Neutrophil (primary cell): ENCODE measurements around the gene MAST1.

Experiments
- H3K27ac ChIP-seq: fragments of 200-600 bp; sonication (generic); 2 replicates; pipeline ENCODE4 v1.5.1; 2016; ENCODE audit warnings: mild to moderate bottlenecking, moderate library complexity
- H3K27me3 ChIP-seq: fragments of 200-600 bp; sonication (generic); 2 replicates; pipeline ENCODE4 v1.6.0; 2016; ENCODE audit warnings: mild to moderate bottlenecking
- H3K36me3 ChIP-seq: fragments of 200-600 bp; sonication (generic); 2 replicates; pipeline ENCODE4 v1.5.1; 2017
- H3K4me1 ChIP-seq, 2 experiments: fragments of 200-600 bp in 1 of 2; sonication (generic) in 1 of 2; 1 replicate in 1 of 2; 2 replicates in 1 of 2; pipeline versions ENCODE4 v1.5.1 to v1.6.1; 2013 to 2016; ENCODE audit warnings: low read depth in 1 of 2, low read length in 1 of 2, mild to moderate bottlenecking in 1 of 2, moderate library complexity in 1 of 2; ENCODE audit not compliant: control insufficient read depth in 1 of 2, insufficient read depth in 1 of 2
- H3K4me3 ChIP-seq, 2 experiments: fragments of 200-600 bp in 1 of 2; sonication (generic) in 1 of 2; 1 replicate in 1 of 2; 2 replicates in 1 of 2; pipeline ENCODE4 v1.5.1; 2013 to 2016; ENCODE audit warnings: low read depth in 1 of 2, low read length in 1 of 2, mild to moderate bottlenecking in 1 of 2, moderate library complexity in 1 of 2
- H3K9me3 ChIP-seq: fragments of 200-600 bp; sonication (generic); 2 replicates; pipeline ENCODE4 v1.5.1; 2016
- CTCF ChIP-seq: fragments of 200-600 bp; sonication (generic); IDR thresholded peaks from 2 replicates; pipeline ENCODE4 v1.5.1; 2016; ENCODE audit warnings: antibody characterized with exemption

MAST1 gene

GRCh38 chr19:12834976-12835757 lies 3.1 kb upstream of the MAST1 start:
- no peak for TF ChIP-seq CTCF
- Histone ChIP-seq H3K4me1 (peaks cover 0 to 10% of the 10 kb centered on the region in 2 experiments), H3K27ac (no peak overlapping the region), H3K4me3 (no peak overlapping the region), H3K36me3 (no peaks in the 10 kb centered on the region), H3K27me3 (peaks cover 100% of the 10 kb centered on the region), H3K9me3 (no peaks in the 10 kb centered on the region)

- Histone ChIP-seq H3K4me1 (peaks cover 6 to 18% of the 10 kb centered on the region in 2 experiments), H3K4me3 (no peak overlapping the region), H3K36me3 (no peaks in the 10 kb centered on the region), H3K27ac (no peak overlapping the region), H3K9me3 (no peaks in the 10 kb centered on the region), H3K27me3 (peaks cover 100% of the 10 kb centered on the region)
- TF ChIP-seq CTCF = no peak
Observed at GRCh38 chr19:12836529-12836863, 1.8 kb upstream of the MAST1 start.

- TF ChIP-seq CTCF = no peak
- H3K9me3 ChIP-seq = no peaks in the 10 kb centered on the region
- H3K27ac ChIP-seq = no peak overlapping the region
- H3K4me3 ChIP-seq = no peak overlapping the region
- H3K36me3 ChIP-seq = no peaks in the 10 kb centered on the region
- H3K4me1 ChIP-seq = peaks cover 6 to 18% of the 10 kb centered on the region in 2 experiments
- peaks cover 100% of the 10 kb centered on the region for H3K27me3 ChIP-seq
Observed at GRCh38 chr19:12837225-12837624, 1.1 kb upstream of the MAST1 start.

GRCh38 chr19:12838886-12839756 lies 806 bp downstream of the MAST1 start:
- Histone ChIP-seq H3K4me1 (peaks cover 6 to 14% of the 10 kb centered on the region in 2 experiments), H3K36me3 (no peaks in the 10 kb centered on the region), H3K9me3 (no peaks in the 10 kb centered on the region), H3K4me3 (no peak overlapping the region), H3K27me3 (peaks cover 100% of the 10 kb centered on the region), H3K27ac (no peak overlapping the region)
- no peak for TF ChIP-seq CTCF

- no peak for TF ChIP-seq CTCF
- H3K36me3 ChIP-seq = no peaks in the 10 kb centered on the region
- peaks cover 6 to 14% of the 10 kb centered on the region in 2 experiments for H3K4me1 ChIP-seq
- no peak overlapping the region for H3K27ac ChIP-seq
- H3K27me3 ChIP-seq = peaks cover 100% of the 10 kb centered on the region
- H3K4me3 ChIP-seq = no peak overlapping the region
- H3K9me3 ChIP-seq = no peaks in the 10 kb centered on the region
Observed at GRCh38 chr19:12840091-12841079, 2.1 kb downstream of the MAST1 start.
